Caco-2 (cell line): ENCODE measurements around the gene CDKN2A. TPM values are rescaled to one million over a fixed set of nuclear protein-coding genes. Genes with fewer than 3 reads are reported as not detected.

Experiments used
- BruUV-seq: library from RNA; stranded (reverse); fragments of 400-500 nt; replicated peaks from 2 replicates; lab custom pipeline; 2021; lab: Mats Ljungman, UMichigan
- CTCF ChIA-PET: fragments of 300-600 bp; sonication (Branson Sonifier 250); formaldehyde crosslinking; loops from one replicate; lab custom pipeline; 2022; ENCODE audit warnings: antibody characterized with exemption; lab: Charles Lee
- POLR2A ChIA-PET: fragments of 300-600 bp; sonication (Branson Sonifier 250); formaldehyde crosslinking; loops from one replicate; lab custom pipeline; 2022; ENCODE audit warnings: antibody characterized with exemption; lab: Charles Lee
- DNase-seq, 2 experiments: peaks; one replicate each; pipeline versions ENCODE4 v3.0.0 to v3.0.0-alpha.2; 2020 to 2022
- H3K27me3 ChIP-seq: replicated peaks from 2 replicates; pipeline ENCODE4 v1.6.0; 2011; ENCODE audit warnings: low read length; ENCODE audit not compliant: control insufficient read depth, insufficient read depth
- H3K36me3 ChIP-seq: 2 replicates; pipeline ENCODE4 v1.5.1; 2011; ENCODE audit warnings: low read length; ENCODE audit not compliant: control insufficient read depth, insufficient read depth
- H3K4me1 ChIP-seq: fragments of 250-450 bp; sonication (Bioruptor Pico); 2 replicates; pipeline ENCODE4 v1.5.1; 2020; ENCODE audit warnings: mild to moderate bottlenecking
- H3K4me3 ChIP-seq: 2 replicates; pipeline ENCODE4 v1.5.1; 2011; ENCODE audit warnings: low read depth, mild to moderate bottlenecking, control low read depth, low read length
- H3K9me3 ChIP-seq: fragments of 250-450 bp; sonication (Bioruptor Pico); 2 replicates; pipeline ENCODE4 v1.5.1; 2020; ENCODE audit warnings: mild to moderate bottlenecking, moderate library complexity
- H3K27ac Mint-ChIP-seq: one replicate; pipeline ENCODE4 v1.8.0; 2022; ENCODE audit warnings: mixed read lengths; ENCODE audit not compliant: unreplicated experiment
- H3K27me3 Mint-ChIP-seq: one replicate; pipeline ENCODE4 v1.8.0; 2022; ENCODE audit warnings: mixed read lengths; ENCODE audit not compliant: insufficient read depth, unreplicated experiment
- H3K36me3 Mint-ChIP-seq: one replicate; pipeline ENCODE4 v1.8.0; 2022; ENCODE audit warnings: mild to moderate bottlenecking, mixed read lengths; ENCODE audit not compliant: insufficient read depth, unreplicated experiment
- H3K4me1 Mint-ChIP-seq: one replicate; pipeline ENCODE4 v1.8.0; 2022; ENCODE audit warnings: low read depth, mixed read lengths; ENCODE audit not compliant: unreplicated experiment
- H3K4me3 Mint-ChIP-seq: one replicate; pipeline ENCODE4 v1.8.0; 2022; ENCODE audit warnings: mild to moderate bottlenecking, moderate library complexity, mixed read lengths; ENCODE audit not compliant: unreplicated experiment
- H3K9me3 Mint-ChIP-seq: one replicate; pipeline ENCODE4 v1.8.0; 2022; ENCODE audit warnings: mixed read lengths; ENCODE audit not compliant: unreplicated experiment
- CTCF ChIP-seq, 2 experiments: fragments of 200-600 bp in 1 of 2; IDR thresholded peaks; 1 replicate in 1 of 2; 2 replicates in 1 of 2; pipeline versions ENCODE4 v1.5.1 to v1.8.0; 2011 to 2022; ENCODE audit warnings: antibody characterized with exemption in 1 of 2, control low read depth in 1 of 2, inconsistent platforms in 1 of 2, low read depth in 1 of 2, low read length in 1 of 2, mild to moderate bottlenecking in 1 of 2, moderate library complexity in 1 of 2; ENCODE audit not compliant: insufficient read depth in 1 of 2, severe bottlenecking in 1 of 2, unreplicated experiment in 1 of 2
- intact Hi-C: fragments of 100-400 bp; cut with micrococcal nuclease; formaldehyde crosslinking; loops from one replicate; pipeline ENCODE4 v1.10.0; 2022; ENCODE audit not compliant: unreplicated experiment
- total RNA-seq: library from RNA; stranded (reverse); gene quantifications from 2 replicates; pipeline ENCODE4 v1.2.3, GENCODE V29; 2022

The CDKN2A gene
- total RNA-seq, 1 experiment from 2014 or later = 48.0 TPM

- H3K9me3 Mint-ChIP-seq = no peaks in the 10 kb centered on the region
- BruUV-seq = no TSS peak
- H3K27ac Mint-ChIP-seq = no peak overlapping the region
- Histone ChIP-seq H3K36me3 (no peaks in the 10 kb centered on the region), H3K4me3 (no peak overlapping the region), H3K27me3 (no peaks in the 10 kb centered on the region), H3K9me3 (no peaks in the 10 kb centered on the region), H3K4me1 (peaks cover 9% of the 10 kb centered on the region)
- H3K4me3 Mint-ChIP-seq = no peak overlapping the region
- H3K27me3 Mint-ChIP-seq = no peaks in the 10 kb centered on the region
- H3K36me3 Mint-ChIP-seq = no peaks in the 10 kb centered on the region
- no peak for TF ChIP-seq CTCF (IDR thresholded peaks at IDR 0.05; ENCODE audit: insufficient read depth in 1 of 2, low read depth in 1 of 2, low read length in 1 of 2, severe bottlenecking in 1 of 2, unreplicated experiment in 1 of 2)
- no peak for DNase-seq
- H3K4me1 Mint-ChIP-seq = peaks cover 8% of the 10 kb centered on the region
- ChIA-PET CTCF (no interaction called here), POLR2A (no interaction called here)
- intact Hi-C loops = no loop called here
Measured at GRCh38 chr9:22029231-22029630, 35.0 kb upstream of the CDKN2A start.

- intact Hi-C loops = no loop called here
- H3K36me3 Mint-ChIP-seq = no peaks in the 10 kb centered on the region
- POLR2A ChIA-PET = no interaction called here
Measured at GRCh38 chr9:22028394-22028793, 34.2 kb upstream of the CDKN2A start.

GRCh38 chr9:22026696-22027095 is 32.5 kb upstream of the CDKN2A start:
- H3K27ac Mint-ChIP-seq = no peak overlapping the region
- H3K4me1 Mint-ChIP-seq = peaks cover 8% of the 10 kb centered on the region
- no peaks in the 10 kb centered on the region for H3K36me3 ChIP-seq
- H3K27me3 ChIP-seq = no peaks in the 10 kb centered on the region
- no peak overlapping the region for H3K4me3 Mint-ChIP-seq
- peaks cover 9% of the 10 kb centered on the region for H3K4me1 ChIP-seq
- no peaks in the 10 kb centered on the region for H3K27me3 Mint-ChIP-seq
- no peaks in the 10 kb centered on the region for H3K9me3 ChIP-seq
- ChIA-PET CTCF (interaction anchor here (0.8 kb wide), 1 partner anchor 33 kb away, joined by 3 read pairs; the partner anchor contains the start of genes CDKN2A and CDKN2B-AS1), POLR2A (no interaction called here)
- BruUV-seq = no TSS peak
- no peak for DNase-seq
- no peaks in the 10 kb centered on the region for H3K9me3 Mint-ChIP-seq
- TF ChIP-seq CTCF (IDR thresholded peaks at IDR 0.05; ENCODE audit: insufficient read depth in 1 of 2, low read depth in 1 of 2, low read length in 1 of 2, severe bottlenecking in 1 of 2, unreplicated experiment in 1 of 2) = no peak
- no peak overlapping the region for H3K4me3 ChIP-seq
- intact Hi-C loops = no loop called here
- H3K36me3 Mint-ChIP-seq = no peaks in the 10 kb centered on the region

More at GRCh38 chr9:22028394-22028793, 34.2 kb upstream of the CDKN2A start:
- TF ChIP-seq CTCF (IDR thresholded peaks at IDR 0.05; ENCODE audit: insufficient read depth in 1 of 2, low read depth in 1 of 2, low read length in 1 of 2, severe bottlenecking in 1 of 2, unreplicated experiment in 1 of 2) = no peak
- peaks cover 8% of the 10 kb centered on the region for H3K4me1 Mint-ChIP-seq
- Histone ChIP-seq H3K27me3 (no peaks in the 10 kb centered on the region), H3K4me3 (no peak overlapping the region), H3K4me1 (peaks cover 9% of the 10 kb centered on the region), H3K9me3 (no peaks in the 10 kb centered on the region), H3K36me3 (no peaks in the 10 kb centered on the region)
- no peak overlapping the region for H3K4me3 Mint-ChIP-seq
- H3K9me3 Mint-ChIP-seq = no peaks in the 10 kb centered on the region
- H3K27ac Mint-ChIP-seq = no peak overlapping the region
- DNase-seq = no peak
- BruUV-seq = no TSS peak
- CTCF ChIA-PET = no interaction called here
- no peaks in the 10 kb centered on the region for H3K27me3 Mint-ChIP-seq
